Ramos (cell line): ENCODE measurements around the gene ZNF445.
"Not testable (repeated sequence)": the region's sequence is repeated elsewhere in the genome, so short reads cannot be mapped to it uniquely, and the experiment has no call there.

Experiments used
- in situ Hi-C: fragments of 300-500 bp; cut with MboI; formaldehyde crosslinking; loops from one replicate; pipeline ENCODE4 v1.14.3; 2022; ENCODE audit warnings: low sequenced_read_pairs; ENCODE audit not compliant: unreplicated experiment

Gene ZNF445

GRCh38 chr3:44477312-44478030 lies at the start of gene ZNF445:
ZNF445 (minus strand) TSS chr3:44477670; CDS start chr3:44455549, 22,121 bp downstream.
- in situ Hi-C loops, result no loop called here

DNA sequence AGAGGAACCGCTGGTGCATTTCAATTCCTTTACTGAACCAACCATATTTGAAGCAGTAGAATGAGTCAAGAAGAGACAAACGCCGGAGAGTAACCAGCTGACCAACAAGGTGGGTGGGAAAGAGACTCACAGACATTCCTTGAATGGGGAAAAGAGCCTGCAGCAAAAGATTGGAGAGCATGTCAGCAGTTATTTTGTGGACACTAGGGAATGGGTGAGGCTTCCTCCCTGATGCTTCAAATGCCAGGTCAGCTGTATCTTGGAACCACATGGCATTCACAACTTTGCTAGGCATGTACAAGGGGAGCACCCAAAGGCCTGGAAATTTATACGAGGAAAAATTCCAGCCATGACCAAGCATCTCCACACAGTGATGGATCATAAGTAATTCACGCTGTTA lies 47.6 kb upstream of the ZNF445 start:
- in situ Hi-C loops, result no loop called here

- in situ Hi-C loops, result no loop called here
Measured at GRCh38 chr3:44522494-44522933, 45.0 kb upstream of the ZNF445 start.

GRCh38 chr3:44521721-44522120 lies 44.3 kb upstream of the ZNF445 start:
- in situ Hi-C loops, result no loop called here

- in situ Hi-C loops, result no loop called here
Measured at GRCh38 chr3:44518782-44519156, 41.3 kb upstream of the ZNF445 start.

GRCh38 chr3:44516230-44516629 lies 38.8 kb upstream of the ZNF445 start:
- in situ Hi-C loops, result no loop called here

- in situ Hi-C loops, result no loop called here
Measured at GRCh38 chr3:44513513-44513912, 36.0 kb upstream of the ZNF445 start.

- in situ Hi-C loops, result no loop called here
Measured at GRCh38 chr3:44511238-44511566, 33.7 kb upstream of the ZNF445 start.

GRCh38 chr3:44510000-44510368 lies 32.5 kb upstream of the ZNF445 start:
- in situ Hi-C loops, result no loop called here

DNA sequence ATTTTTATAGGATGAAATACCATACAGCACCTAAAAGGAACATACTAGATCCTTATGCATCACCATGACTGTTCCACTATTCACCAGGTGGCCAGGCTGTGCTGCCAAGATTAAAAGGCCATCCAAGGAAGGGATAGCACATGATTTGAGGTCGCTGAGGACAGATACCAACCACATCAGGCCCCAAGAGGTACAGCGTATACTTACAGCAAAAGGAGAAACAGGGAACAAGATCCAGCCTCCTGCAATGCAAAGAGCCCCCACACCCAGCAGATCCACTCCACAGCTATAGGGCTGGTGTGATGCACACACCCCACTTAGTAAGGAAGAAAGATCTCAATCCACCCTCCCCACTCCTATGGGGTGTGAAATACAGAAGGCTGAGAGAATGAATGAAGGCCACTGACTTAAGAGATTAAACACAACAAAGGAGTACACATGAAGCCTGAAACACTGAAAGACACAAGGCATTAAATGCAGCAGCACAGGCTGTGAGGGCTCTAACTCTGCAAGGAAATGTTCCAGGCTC lies 32.0 kb upstream of the ZNF445 start:
- in situ Hi-C loops, result no loop called here

- in situ Hi-C loops, result no loop called here
Measured at GRCh38 chr3:44506961-44507360, 29.5 kb upstream of the ZNF445 start.

DNA sequence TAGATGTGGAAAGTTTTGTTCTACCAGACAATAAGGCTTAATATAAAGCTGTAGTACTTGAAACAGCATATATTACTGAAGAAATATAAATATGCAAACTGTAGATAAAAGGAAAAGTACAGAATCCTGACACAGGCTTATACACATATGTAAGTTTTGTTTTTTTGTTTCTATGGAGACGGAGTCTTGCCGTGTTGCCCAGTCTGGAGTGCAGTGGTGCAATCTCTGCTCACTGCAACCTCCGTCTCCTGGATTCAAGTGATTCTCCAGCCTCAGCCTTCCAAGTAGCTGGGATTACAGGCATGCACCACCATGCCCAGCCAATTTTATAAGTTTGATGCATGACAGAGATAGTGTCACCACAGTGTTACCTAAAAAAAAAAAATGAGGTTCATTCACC lies 29.1 kb upstream of the ZNF445 start:
- in situ Hi-C loops, result no loop called here

DNA sequence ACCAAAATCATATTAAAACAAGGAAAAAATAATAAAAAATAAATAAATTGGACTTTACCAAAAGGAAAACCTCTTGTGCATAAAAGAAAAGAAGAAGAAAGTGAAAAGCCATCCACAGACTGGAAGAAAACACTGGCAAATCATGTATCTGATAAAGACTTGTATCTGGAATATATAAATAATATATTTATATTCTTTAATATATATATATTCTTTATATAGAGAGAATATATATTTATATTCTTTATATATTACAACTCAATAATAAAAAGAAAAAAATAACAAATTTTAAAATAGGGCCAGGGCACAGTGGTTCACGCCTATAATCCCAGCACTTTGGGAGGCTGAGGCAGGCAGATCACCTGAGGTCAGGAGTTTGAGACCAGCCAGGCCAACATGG lies 27.1 kb upstream of the ZNF445 start:
- in situ Hi-C loops, result no loop called here

DNA sequence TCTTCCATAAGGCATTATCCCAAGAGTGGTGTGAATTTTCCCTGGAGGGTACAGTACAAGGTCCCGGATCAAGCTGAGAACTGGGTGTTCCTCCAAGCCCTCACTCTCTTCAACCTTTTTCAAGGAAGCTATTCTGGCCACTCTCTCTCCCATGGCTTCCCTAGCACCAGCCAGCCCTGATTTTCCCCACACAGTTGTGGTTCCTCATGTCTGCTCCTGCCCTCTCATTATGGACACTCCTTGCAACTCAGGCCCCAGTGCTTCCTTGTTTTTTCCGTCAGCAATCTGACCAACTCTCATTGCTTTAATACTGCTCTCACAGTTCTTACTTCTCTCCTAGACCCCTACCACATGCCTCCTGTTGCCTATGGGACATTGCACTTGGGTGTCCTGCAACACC lies 25.7 kb upstream of the ZNF445 start:
- in situ Hi-C loops, result not testable (repeated sequence)

DNA sequence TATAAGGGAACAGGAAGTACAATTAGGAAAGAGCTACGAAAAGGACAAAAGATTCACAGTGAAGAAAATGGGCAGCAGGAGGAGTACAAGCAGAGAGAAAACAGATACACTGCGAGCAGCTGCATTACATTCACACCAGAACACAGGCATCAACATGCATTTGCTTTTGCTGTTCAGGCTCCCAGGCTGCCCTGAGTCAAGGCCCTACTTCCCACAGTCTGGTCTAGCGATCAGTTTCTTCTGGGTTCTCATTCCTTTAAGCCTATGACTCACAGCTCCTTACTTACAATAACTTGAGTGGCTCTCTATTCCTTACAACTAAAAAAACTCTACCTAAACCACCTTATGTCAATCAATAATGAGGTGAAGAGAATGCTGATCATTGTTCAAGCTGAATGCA lies 24.5 kb upstream of the ZNF445 start:
- in situ Hi-C loops, result no loop called here

GRCh38 chr3:44499899-44500168 lies 22.4 kb upstream of the ZNF445 start:
- in situ Hi-C loops, result not testable (repeated sequence)

- in situ Hi-C loops, result no loop called here
Measured at GRCh38 chr3:44499149-44499898, 21.9 kb upstream of the ZNF445 start.

DNA sequence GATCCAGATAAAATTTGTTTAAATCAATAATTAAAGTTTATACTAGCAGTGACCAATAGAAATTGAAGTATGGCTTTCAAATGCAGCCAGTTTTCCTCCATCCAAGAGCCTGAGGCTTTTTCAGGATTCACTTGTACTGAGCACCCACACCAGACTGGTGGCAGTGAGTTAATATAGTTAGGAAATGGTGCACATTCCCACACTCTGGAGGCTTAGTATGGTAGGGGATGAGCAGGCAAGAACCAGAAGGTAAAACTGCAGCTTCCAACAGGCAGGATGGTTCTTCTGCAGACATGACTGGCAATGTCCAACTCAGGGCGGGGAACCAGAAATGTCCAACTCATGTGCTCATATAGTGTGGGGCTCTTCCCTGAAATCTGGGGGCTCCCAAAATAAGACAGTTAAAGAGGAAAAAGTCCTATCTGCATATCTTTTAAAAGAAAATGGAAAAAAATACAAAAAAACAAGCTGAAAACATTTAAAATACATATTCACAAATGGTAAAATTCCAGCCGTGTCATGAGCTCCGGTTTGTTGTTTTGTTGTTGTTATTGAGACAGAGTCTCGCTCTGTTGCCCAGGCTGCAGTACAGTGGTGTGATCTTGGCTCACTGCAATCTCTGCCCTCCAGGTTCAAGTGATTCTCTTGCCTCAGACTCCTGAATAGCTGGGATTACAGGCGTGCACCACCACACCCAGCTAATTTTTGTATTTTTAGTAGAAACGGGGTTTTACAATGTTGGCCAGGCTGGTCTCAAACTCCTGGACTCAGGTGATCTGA lies 18.4 kb upstream of the ZNF445 start:
- in situ Hi-C loops, result no loop called here

GRCh38 chr3:44492496-44492895 lies 15.0 kb upstream of the ZNF445 start:
- in situ Hi-C loops, result no loop called here

GRCh38 chr3:44482721-44483120 lies 5.3 kb upstream of the ZNF445 start:
- in situ Hi-C loops, result no loop called here

GRCh38 chr3:44478606-44479094 lies 1.2 kb upstream of the ZNF445 start:
- in situ Hi-C loops, result no loop called here
